Liver (tissue), 9 donors: Measurements from ENCODE around the gene KDM3B. TPM values are rescaled to one million over a fixed set of nuclear protein-coding genes. Genes with fewer than 3 reads are reported as not detected.

ENCODE experiments used
- DNase-seq: peaks from one replicate; pipeline ENCODE4 v3.0.0-alpha.2; 2017; ENCODE audit warnings: low spot score
- H3K27ac ChIP-seq, 2 donors: one replicate each; pipeline ENCODE4 v1.7.0; 2013; ENCODE audit warnings: inconsistent platforms in 2 of 2, low read length in 2 of 2, control low read depth in 1 of 2, low read depth in 1 of 2, mild to moderate bottlenecking in 1 of 2
- H3K27me3 ChIP-seq, 4 donors: one replicate each; pipeline versions ENCODE4 v1.6.1 to v1.7.0; 2013; ENCODE audit warnings: low read length in 3 of 4, inconsistent platforms in 1 of 4, mild to moderate bottlenecking in 1 of 4, moderate library complexity in 1 of 4; ENCODE audit not compliant: control insufficient read depth in 4 of 4, insufficient read depth in 4 of 4
- H3K36me3 ChIP-seq, 4 donors: one replicate each; pipeline versions ENCODE4 v1.6.1 to v1.7.0; 2013; ENCODE audit warnings: low read length in 3 of 4, mild to moderate bottlenecking in 3 of 4, low read depth in 1 of 4, moderate library complexity in 1 of 4; ENCODE audit not compliant: control insufficient read depth in 4 of 4, insufficient read depth in 3 of 4
- H3K4me1 ChIP-seq, 4 donors: one replicate each; pipeline versions ENCODE4 v1.6.1 to v1.7.0; 2013; ENCODE audit warnings: low read length in 3 of 4, mild to moderate bottlenecking in 3 of 4, moderate library complexity in 1 of 4; ENCODE audit not compliant: control insufficient read depth in 4 of 4, insufficient read depth in 4 of 4
- H3K4me3 ChIP-seq, 3 donors: one replicate each; pipeline versions ENCODE4 v1.6.1 to v1.7.0; 2013; ENCODE audit warnings: low read length in 3 of 3, control low read depth in 1 of 3, low read depth in 1 of 3, mild to moderate bottlenecking in 1 of 3
- H3K9ac ChIP-seq, 2 donors: one replicate each; pipeline ENCODE4 v1.7.0; 2013; ENCODE audit warnings: low read length in 2 of 2, mild to moderate bottlenecking in 2 of 2, moderate library complexity in 2 of 2, control low read depth in 1 of 2, low read depth in 1 of 2
- H3K9me3 ChIP-seq, 4 donors: one replicate each; pipeline versions ENCODE4 v1.6.1 to v1.7.0; 2013; ENCODE audit warnings: low read length in 3 of 4; ENCODE audit not compliant: control insufficient read depth in 4 of 4
- CTCF ChIP-seq: fragments of 150-350 bp; IDR thresholded peaks from 2 replicates; pipeline ENCODE4 v1.5.1; 2017; ENCODE audit warnings: improper control_type of control experiment, low read depth, low read length; ENCODE audit not compliant: missing input control
- EGR1 ChIP-seq, 2 donors: IDR thresholded peaks; 2 replicates each; pipeline ENCODE4 v1.6.1; 2016 to 2018; ENCODE audit warnings: antibody characterized with exemption in 2 of 2, low read depth in 2 of 2
- FOXA1 ChIP-seq: IDR thresholded peaks from 2 replicates; pipeline ENCODE4 v1.6.1; 2016; ENCODE audit warnings: antibody characterized with exemption
- FOXA2 ChIP-seq: IDR thresholded peaks from 2 replicates; pipeline ENCODE4 v1.6.1; 2016; ENCODE audit warnings: antibody characterized with exemption
- HNF4A ChIP-seq, 2 donors: conservative IDR thresholded peaks; 2 replicates each; pipeline ENCODE4 v1.6.1; 2016; ENCODE audit warnings: antibody characterized with exemption in 2 of 2, mild to moderate bottlenecking in 2 of 2
- HNF4G ChIP-seq: IDR thresholded peaks from 2 replicates; pipeline ENCODE4 v1.6.1; 2016; ENCODE audit warnings: antibody characterized with exemption
- JUND ChIP-seq, 2 donors: IDR thresholded peaks; 2 replicates each; pipeline ENCODE4 v1.6.1; 2016; ENCODE audit warnings: antibody characterized with exemption in 2 of 2
- MAX ChIP-seq: IDR thresholded peaks from 2 replicates; pipeline ENCODE4 v1.6.1; 2016; ENCODE audit warnings: antibody characterized with exemption
- NR2F2 ChIP-seq: IDR thresholded peaks from 2 replicates; pipeline ENCODE4 v1.6.1; 2016; ENCODE audit warnings: antibody characterized with exemption
- RAD21 ChIP-seq, 2 donors: IDR thresholded peaks; 2 replicates each; pipeline ENCODE4 v1.6.1; 2016; ENCODE audit warnings: antibody characterized with exemption in 2 of 2, mild to moderate bottlenecking in 2 of 2
- RXRA ChIP-seq, 2 donors: IDR thresholded peaks; 2 replicates each; pipeline ENCODE4 v1.6.1; 2017 to 2018; ENCODE audit warnings: antibody characterized with exemption in 2 of 2, mild to moderate bottlenecking in 1 of 2
- SP1 ChIP-seq: IDR thresholded peaks from 2 replicates; pipeline ENCODE4 v1.6.1; 2018; ENCODE audit warnings: antibody characterized with exemption, mild to moderate bottlenecking
- TAF1 ChIP-seq: conservative IDR thresholded peaks from 2 replicates; pipeline ENCODE4 v1.6.1; 2016; ENCODE audit warnings: antibody characterized with exemption, mild to moderate bottlenecking
- YY1 ChIP-seq: IDR thresholded peaks from 2 replicates; pipeline ENCODE4 v1.6.1; 2016; ENCODE audit warnings: antibody characterized with exemption, mild to moderate bottlenecking
- ZBTB33 ChIP-seq: IDR thresholded peaks from 2 replicates; pipeline ENCODE4 v1.6.1; 2016; ENCODE audit warnings: antibody characterized with exemption
- WGBS: extraction: QIAGEN DNeasy Blood & Tissue Kit; methylation state at CpG from one replicate; pipeline ENCODE4 v1.1.7; 2013; 5-methylcytosine and 5-hydroxymethylcytosine counted together
- polyA plus RNA-seq, 2 donors: library from polyadenylated mRNA; stranded (reverse) in 1 of 2; unstranded in 1 of 2; fragments of 200-250 nt in 1 of 2; fragments of >200 nt in 1 of 2; fragmentation: Nextera tagmentation in 1 of 2; extraction: Ambion mirVana in 1 of 2; gene quantifications; one replicate each; pipeline versions ENCODE4 v1.2.1 to v1.2.3, GENCODE V29; 2013 to 2015
- total RNA-seq, 2 donors: library from RNA; depleted of rRNA; stranded (reverse); fragments of >200 nt; gene quantifications; one replicate each; pipeline ENCODE4 v1.2.3, GENCODE V29; 2014
- TF ChIP-seq, protein P1 (sequence below): IDR thresholded peaks from 2 replicates; pipeline ENCODE4 v1.6.1; 2016; ENCODE audit warnings: antibody characterized with exemption
- TF ChIP-seq, protein P2 (sequence below): IDR thresholded peaks from 2 replicates; pipeline ENCODE4 v1.6.1; 2016; ENCODE audit warnings: antibody characterized with exemption, mild to moderate bottlenecking
- donor health status: healthy.
- donor health status: healthy.
- donor health status: healthy.
- donor health status: healthy.
- donor health status: healthy.

Gene KDM3B
- total and polyA plus RNA-seq, 4 donors, result 6.8 to 39.6 (median 18.8) TPM

- TF ChIP-seq ZBTB33 (no peak), FOXA2 (no peak), JUND (IDR thresholded peaks at IDR 0.05) (no peak), EGR1 (IDR thresholded peaks at IDR 0.05; ENCODE audit: low read depth in 2 of 2) (no peak), HNF4G (no peak), SP1 (no peak)
Observed at GRCh38 chr5:138371454-138371853, 19.0 kb downstream of the KDM3B start (continued).

GRCh38 chr5:138372225-138372624, 19.7 kb downstream of the KDM3B start:
- no peaks in the 10 kb centered on the region for H3K9me3 ChIP-seq
- peaks cover 0 to 6% (median 1%) of the 10 kb centered on the region in 4 donors for H3K4me1 ChIP-seq
- H3K27ac ChIP-seq, result no peak overlapping the region
- H3K36me3 ChIP-seq, result peaks cover 0 to 17% (median 12%) of the 10 kb centered on the region in 4 donors
- H3K4me3 ChIP-seq, result no peak overlapping the region
- 90% methylated on average over 1 of the region's 1 CpG for WGBS
- no peak for DNase-seq
- no peaks in the 10 kb centered on the region for H3K27me3 ChIP-seq
- TF ChIP-seq HNF4A (conservative IDR thresholded peaks at IDR 0.05) (no peak), MAX (no peak), CTCF (no peak), TAF1 (no peak), HNF4G (no peak)
- TF ChIP-seq, protein P1, sequence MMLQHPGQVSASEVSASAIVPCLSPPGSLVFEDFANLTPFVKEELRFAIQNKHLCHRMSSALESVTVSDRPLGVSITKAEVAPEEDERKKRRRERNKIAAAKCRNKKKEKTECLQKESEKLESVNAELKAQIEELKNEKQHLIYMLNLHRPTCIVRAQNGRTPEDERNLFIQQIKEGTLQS, result no peak
- no peak overlapping the region for H3K9ac ChIP-seq

- WGBS, result 82% methylated on average over 5 of the region's 5 CpGs
- Histone ChIP-seq H3K9me3 (no peaks in the 10 kb centered on the region), H3K27ac (no peak overlapping the region), H3K4me1 (peaks cover 0 to 6% (median 1%) of the 10 kb centered on the region in 4 donors), H3K4me3 (no peak overlapping the region), H3K9ac (no peak overlapping the region), H3K27me3 (no peaks in the 10 kb centered on the region), H3K36me3 (peaks cover 3 to 21% (median 16%) of the 10 kb centered on the region in 4 donors)
- no peak for DNase-seq
- TF ChIP-seq FOXA1 (no peak), JUND (IDR thresholded peaks at IDR 0.05) (no peak), TAF1 (no peak), NR2F2 (no peak), RXRA (IDR thresholded peaks at IDR 0.05) (no peak), ZBTB33 (no peak), MAX (no peak), SP1 (no peak), FOXA2 (no peak), EGR1 (IDR thresholded peaks at IDR 0.05; ENCODE audit: low read depth in 2 of 2) (no peak), HNF4G (no peak), YY1 (no peak), RAD21 (IDR thresholded peaks at IDR 0.05) (no peak)
- TF ChIP-seq, protein P1, result no peak
- TF ChIP-seq, protein P2, sequence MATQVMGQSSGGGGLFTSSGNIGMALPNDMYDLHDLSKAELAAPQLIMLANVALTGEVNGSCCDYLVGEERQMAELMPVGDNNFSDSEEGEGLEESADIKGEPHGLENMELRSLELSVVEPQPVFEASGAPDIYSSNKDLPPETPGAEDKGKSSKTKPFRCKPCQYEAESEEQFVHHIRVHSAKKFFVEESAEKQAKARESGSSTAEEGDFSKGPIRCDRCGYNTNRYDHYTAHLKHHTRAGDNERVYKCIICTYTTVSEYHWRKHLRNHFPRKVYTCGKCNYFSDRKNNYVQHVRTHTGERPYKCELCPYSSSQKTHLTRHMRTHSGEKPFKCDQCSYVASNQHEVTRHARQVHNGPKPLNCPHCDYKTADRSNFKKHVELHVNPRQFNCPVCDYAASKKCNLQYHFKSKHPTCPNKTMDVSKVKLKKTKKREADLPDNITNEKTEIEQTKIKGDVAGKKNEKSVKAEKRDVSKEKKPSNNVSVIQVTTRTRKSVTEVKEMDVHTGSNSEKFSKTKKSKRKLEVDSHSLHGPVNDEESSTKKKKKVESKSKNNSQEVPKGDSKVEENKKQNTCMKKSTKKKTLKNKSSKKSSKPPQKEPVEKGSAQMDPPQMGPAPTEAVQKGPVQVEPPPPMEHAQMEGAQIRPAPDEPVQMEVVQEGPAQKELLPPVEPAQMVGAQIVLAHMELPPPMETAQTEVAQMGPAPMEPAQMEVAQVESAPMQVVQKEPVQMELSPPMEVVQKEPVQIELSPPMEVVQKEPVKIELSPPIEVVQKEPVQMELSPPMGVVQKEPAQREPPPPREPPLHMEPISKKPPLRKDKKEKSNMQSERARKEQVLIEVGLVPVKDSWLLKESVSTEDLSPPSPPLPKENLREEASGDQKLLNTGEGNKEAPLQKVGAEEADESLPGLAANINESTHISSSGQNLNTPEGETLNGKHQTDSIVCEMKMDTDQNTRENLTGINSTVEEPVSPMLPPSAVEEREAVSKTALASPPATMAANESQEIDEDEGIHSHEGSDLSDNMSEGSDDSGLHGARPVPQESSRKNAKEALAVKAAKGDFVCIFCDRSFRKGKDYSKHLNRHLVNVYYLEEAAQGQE, result no peak
Observed at GRCh38 chr5:138372653-138373052, 20.2 kb downstream of the KDM3B start.
